GM19468 (cell line): ENCODE data around the gene FGD3.

Experiments used
- ATAC-seq: cut with Tn5 transposase; IDR thresholded peaks from one replicate; pipeline ENCODE4 v1.9.1; 2021; ENCODE audit warnings: mild to moderate bottlenecking, moderate library complexity, moderate number of reproducible peaks; ENCODE audit not compliant: unreplicated experiment; ENCODE audit errors: extremely low read depth

FGD3 gene

GRCh38 chr9:93064392-93065134 lies 117.2 kb downstream of the FGD3 start:
- ATAC-seq, result peak; percentile 91

- ATAC-seq, result no peak
These were observed 117.9 kb downstream of the FGD3 start for GRCh38 chr9:93065135-93065720.

- ATAC-seq, result no peak
These were observed 119.8 kb downstream of the FGD3 start for GRCh38 chr9:93066978-93067603.

GRCh38 chr9:93068956-93069355 lies 121.6 kb downstream of the FGD3 start:
- ATAC-seq, result no peak

- ATAC-seq, result no peak
These were observed 124.1 kb downstream of the FGD3 start for GRCh38 chr9:93071464-93071863.

- ATAC-seq, result no peak
These were observed 125.1 kb downstream of the FGD3 start for GRCh38 chr9:93072383-93072795.

GRCh38 chr9:93076101-93076791 lies 128.9 kb downstream of the FGD3 start:
- ATAC-seq, result no peak

GRCh38 chr9:93076792-93077128 lies 129.4 kb downstream of the FGD3 start:
- ATAC-seq, result no peak

- no peak for ATAC-seq
These were observed 130.0 kb downstream of the FGD3 start for GRCh38 chr9:93077367-93077766.

- no peak for ATAC-seq
These were observed 130.5 kb downstream of the FGD3 start for GRCh38 chr9:93077811-93078210.

GRCh38 chr9:93079371-93079770 lies 132.0 kb downstream of the FGD3 start:
- ATAC-seq, result no peak

GRCh38 chr9:93080406-93080805 lies 133.1 kb downstream of the FGD3 start:
- no peak for ATAC-seq

- ATAC-seq, result no peak
These were observed 133.8 kb downstream of the FGD3 start for GRCh38 chr9:93081081-93081529.

GRCh38 chr9:93081931-93082330 lies 134.6 kb downstream of the FGD3 start:
- no peak for ATAC-seq

GRCh38 chr9:93082841-93083411 lies 135.6 kb downstream of the FGD3 start:
- ATAC-seq, result no peak

- ATAC-seq, result no peak
These were observed 136.5 kb downstream of the FGD3 start for GRCh38 chr9:93083592-93084470.

- no peak for ATAC-seq
These were observed 137.2 kb downstream of the FGD3 start for GRCh38 chr9:93084471-93084881.

GRCh38 chr9:93085676-93086075 lies 138.4 kb downstream of the FGD3 start:
- ATAC-seq, result no peak
